Activated CD4-positive, CD25-positive, alpha-beta regulatory T cell treated with anti-CD3 and anti-CD28 coated beads, Interleukin-2, amount 50 U/mL, for 16 hours (primary cell): ENCODE measurements around the gene CANT1.

Experiments
- DNase-seq: peaks from one replicate; pipeline ENCODE4 v3.0.0-alpha.2; 2020; ENCODE audit warnings: low read depth, low spot score

The CANT1 gene

GRCh38 chr17:79009397-79010303 is at the start of gene CANT1:
Gene CANT1 (minus strand): TSS chr17:79009764. CDS start chr17:78997622, 12,142 bp downstream.
- DNase-seq: peak; percentile 66

- no peak for DNase-seq
Observed at GRCh38 chr17:79057737-79058385, 48.3 kb upstream of the CANT1 start.

GRCh38 chr17:79055197-79055596 is 45.6 kb upstream of the CANT1 start:
- DNase-seq: no peak

GRCh38 chr17:79054200-79054960 is 44.8 kb upstream of the CANT1 start:
- no peak for DNase-seq

GRCh38 chr17:79053251-79053925 is 43.8 kb upstream of the CANT1 start:
- no peak for DNase-seq

GRCh38 chr17:79052131-79052530 is 42.6 kb upstream of the CANT1 start:
- DNase-seq: no peak

GRCh38 chr17:79051306-79051705 is 41.7 kb upstream of the CANT1 start:
- DNase-seq: no peak

GRCh38 chr17:79050551-79050950 is 41.0 kb upstream of the CANT1 start:
- no peak for DNase-seq

GRCh38 chr17:79049821-79050220 is 40.3 kb upstream of the CANT1 start:
- DNase-seq: no peak

- DNase-seq: no peak
Observed at GRCh38 chr17:79048826-79049755, 39.5 kb upstream of the CANT1 start.

GRCh38 chr17:79047923-79048825 is 38.6 kb upstream of the CANT1 start:
- DNase-seq: no peak

- no peak for DNase-seq
Observed at GRCh38 chr17:79047291-79047920, 37.8 kb upstream of the CANT1 start.

- no peak for DNase-seq
Observed at GRCh38 chr17:79046916-79047280, 37.3 kb upstream of the CANT1 start.

GRCh38 chr17:79046197-79046915 is 36.8 kb upstream of the CANT1 start:
- DNase-seq: no peak

GRCh38 chr17:79045842-79046196 is 36.3 kb upstream of the CANT1 start:
- peak; percentile 33 for DNase-seq

- DNase-seq: no peak
Observed at GRCh38 chr17:79045001-79045729, 35.6 kb upstream of the CANT1 start.

- no peak for DNase-seq
Observed at GRCh38 chr17:79044462-79044861, 34.9 kb upstream of the CANT1 start.

GRCh38 chr17:79043931-79044320 is 34.4 kb upstream of the CANT1 start:
- DNase-seq: no peak
